HG02885 (cell line): ENCODE data around the gene MPPED2.

Source experiments
- ATAC-seq: cut with Tn5 transposase; IDR thresholded peaks from one replicate; pipeline ENCODE4 v1.9.1; 2021; ENCODE audit warnings: mild to moderate bottlenecking; ENCODE audit not compliant: unreplicated experiment, poor library complexity

The MPPED2 gene

DNA sequence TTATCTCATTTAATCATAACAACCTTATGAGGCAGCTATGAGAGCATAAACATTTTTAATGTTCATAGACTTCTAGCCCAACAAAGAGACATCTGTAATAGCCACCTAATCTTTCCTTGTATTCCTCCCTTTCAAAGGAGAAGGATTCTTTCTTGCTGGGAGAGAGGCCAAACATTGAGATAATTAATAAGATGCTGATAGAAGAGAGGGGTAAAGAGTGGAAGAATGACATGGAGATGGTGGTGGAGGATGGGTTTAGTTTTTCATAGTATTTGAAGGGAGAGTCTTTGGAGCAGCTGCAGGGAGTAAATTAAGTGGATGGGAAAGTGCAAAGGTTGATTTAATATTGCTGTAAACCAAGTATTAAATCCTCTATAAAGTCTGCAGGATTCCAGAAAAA is 205.3 kb downstream of the MPPED2 start:
- no peak for ATAC-seq

DNA sequence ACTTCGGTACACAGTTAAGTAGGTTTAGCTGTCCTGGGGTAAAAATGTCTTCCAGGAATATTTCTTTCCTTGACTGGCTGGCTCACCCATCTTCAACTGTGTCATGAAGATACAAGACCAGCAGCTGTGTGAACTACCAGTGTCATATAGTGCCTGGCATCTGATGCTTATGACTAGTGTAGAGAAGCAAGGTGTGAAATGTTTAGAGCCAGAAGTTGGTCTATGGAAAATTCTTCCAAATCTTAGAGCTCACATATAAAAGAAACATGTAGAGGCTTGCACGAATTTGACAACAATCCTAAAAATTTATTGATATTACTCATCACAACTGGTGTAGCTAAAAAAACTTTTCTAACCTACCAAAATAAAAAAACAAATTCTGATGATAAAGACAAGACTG is 208.8 kb downstream of the MPPED2 start:
- ATAC-seq, result no peak

DNA sequence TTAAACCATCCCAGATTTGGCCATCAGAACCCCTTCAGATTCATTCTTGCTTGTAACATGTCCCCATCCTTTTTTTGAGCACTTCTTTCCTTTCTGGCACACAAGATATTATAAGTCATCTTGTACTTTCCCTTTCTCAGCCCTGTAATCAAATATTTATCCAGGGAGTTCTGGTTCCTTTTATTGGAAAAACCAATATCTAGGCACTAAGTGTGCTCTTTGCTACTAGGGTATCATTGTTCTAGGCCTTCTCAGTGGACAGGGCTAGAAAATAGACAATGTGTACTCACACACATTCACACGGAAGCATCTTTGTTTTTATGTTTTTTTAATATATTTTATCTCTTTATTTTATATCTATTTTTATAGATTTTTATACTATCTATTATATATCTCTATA is 216.0 kb downstream of the MPPED2 start:
- ATAC-seq, result no peak

DNA sequence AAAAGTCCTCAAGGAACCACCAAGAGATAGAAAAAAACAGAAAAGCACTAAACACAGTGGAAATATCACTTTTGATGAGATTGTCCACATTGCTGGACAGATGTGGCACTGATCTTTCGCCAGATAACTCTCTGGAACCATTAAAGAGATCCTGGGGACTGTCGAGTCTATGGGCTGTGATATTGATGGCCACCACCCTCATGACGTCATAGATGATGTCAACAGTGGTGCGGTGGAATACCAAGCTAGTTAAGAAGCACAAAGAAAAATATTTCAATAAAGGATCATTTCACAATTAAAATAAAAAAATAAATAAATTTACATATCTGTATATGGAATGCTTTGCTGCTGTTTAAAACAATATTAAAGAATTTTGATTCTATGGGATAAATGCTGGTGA is 217.8 kb downstream of the MPPED2 start:
- no peak for ATAC-seq

DNA sequence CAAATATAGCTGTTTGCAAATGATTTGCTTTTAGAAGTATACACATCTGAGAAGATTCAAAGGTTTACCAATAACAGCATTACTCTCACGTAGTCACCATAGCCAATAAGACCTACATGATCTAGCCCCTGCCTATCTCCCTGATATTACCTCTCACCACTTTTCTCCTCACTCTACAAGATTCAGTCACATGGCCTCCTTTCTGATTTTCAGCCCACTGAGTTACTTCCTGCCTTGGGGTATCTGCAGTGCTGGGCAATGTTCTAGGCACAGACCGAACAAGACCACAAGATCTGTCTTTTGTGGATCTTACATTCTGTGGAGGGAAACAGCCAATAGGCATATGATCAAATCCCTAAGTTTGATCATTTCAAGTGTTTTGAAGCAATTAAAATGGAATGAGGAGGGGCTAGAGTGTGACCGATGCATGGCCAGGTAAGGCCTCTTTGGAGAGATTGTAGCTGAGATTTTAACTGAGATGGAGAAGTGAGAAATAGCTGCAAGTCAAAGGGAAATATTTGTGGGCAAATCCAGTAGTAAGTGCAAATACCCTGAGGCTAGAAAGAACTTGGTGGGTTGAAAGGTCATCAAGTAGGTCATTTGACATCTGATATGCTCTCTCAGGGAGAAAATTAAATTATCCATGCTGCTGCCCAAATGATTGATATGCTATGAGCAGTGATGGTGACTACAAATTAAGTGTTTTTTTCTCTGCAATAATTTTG is 220.2 kb downstream of the MPPED2 start:
- no peak for ATAC-seq

DNA sequence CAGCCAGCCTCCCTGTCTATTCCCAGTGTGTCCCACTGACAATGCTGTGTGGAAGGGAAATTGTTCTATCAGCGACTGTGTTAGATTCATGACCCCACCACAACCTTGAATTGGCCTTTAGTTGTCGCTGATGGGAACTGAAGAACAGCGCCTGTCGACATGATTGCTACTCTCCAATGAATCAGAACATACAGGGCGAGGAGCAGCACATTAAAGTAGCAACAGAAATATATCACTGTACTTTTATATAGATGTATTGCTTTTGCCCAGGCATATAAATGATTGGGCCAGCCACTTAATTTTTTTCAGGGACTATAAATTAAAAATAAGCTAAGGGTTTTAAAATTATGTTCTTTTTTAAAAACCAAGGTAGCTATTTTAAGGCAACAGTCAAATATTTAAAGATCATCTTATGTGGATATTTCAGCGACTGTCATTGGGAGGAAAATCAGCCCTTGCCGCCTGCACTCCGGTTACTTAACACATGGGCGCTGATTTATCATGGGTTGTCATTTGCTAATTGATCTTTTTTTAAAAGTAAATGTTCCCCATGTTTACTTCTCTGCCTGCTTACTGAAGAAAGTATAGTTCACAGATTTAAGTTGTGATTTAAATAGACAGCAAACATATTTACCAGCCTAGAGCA is 221.2 kb downstream of the MPPED2 start:
- ATAC-seq, result no peak

DNA sequence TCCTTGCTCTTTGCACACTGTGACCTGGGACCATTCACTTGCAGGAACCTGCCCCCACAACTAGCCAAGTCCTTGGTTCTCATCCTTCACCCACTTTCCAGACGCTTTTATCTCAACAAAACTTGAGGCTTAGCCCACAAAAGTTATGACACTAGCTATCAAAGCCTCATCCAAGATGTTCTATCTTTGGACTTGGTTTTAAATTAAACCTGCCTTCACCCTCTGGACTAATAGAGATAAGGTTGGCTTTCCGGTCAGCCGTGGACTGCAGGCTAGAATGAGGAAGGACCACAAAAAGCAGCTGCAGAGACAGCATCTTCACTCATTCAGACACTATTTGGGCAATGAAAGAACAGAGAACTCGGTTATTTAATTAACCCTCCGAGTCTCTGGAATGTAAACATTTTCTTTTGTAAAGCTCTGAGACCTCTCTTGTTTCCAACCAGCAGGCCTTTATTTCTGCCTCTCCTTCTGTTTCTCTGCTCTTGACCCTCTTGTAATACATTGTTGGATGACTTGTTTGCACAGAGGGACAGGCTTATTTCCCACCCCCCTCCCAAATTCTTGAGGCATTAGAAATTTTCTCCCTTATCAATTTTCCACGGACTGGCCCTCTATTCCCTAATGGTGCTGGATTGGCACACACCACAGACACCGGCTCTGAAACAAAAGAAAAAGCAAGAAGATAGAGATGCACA is 221.9 kb downstream of the MPPED2 start:
- no peak for ATAC-seq

DNA sequence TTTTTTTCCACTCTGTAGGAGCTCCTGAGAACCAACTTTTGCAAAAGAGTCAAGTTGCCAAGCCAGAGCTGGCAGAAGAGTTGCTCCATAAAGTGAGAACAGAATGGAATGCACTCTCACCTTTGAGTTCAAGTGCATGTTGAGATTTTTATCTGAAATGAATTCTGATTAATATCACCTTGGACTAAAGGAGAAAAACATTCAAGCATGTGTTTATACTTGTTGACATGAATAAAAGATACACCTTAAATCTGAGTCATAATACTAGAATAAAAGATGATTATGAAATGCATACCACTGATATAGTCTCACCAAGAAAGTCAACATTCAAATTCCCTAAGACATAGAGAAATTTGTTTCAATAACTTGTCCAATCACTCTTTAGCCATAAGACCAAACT is 225.4 kb downstream of the MPPED2 start:
- ATAC-seq, result no peak
